ENCODE data around the gene IPCEF1. TPM values are rescaled to one million over a fixed set of nuclear protein-coding genes. Genes with fewer than 3 reads are reported as not detected.

The IPCEF1 gene
- total and polyA plus RNA-seq, 2 experiments from 2014 or later = not detected

- DNase-seq = no peak
- no peaks in the 10 kb centered on the region for H3K36me3 ChIP-seq (ENCODE audit: low read depth)
- H3F3A ChIP-seq (ENCODE audit: insufficient read depth) = no peaks in the 10 kb centered on the region
- H3K27me3 ChIP-seq (replicated peaks; ENCODE audit: insufficient read depth) = no peaks in the 10 kb centered on the region
- no peaks in the 10 kb centered on the region for H4K20me1 ChIP-seq (ENCODE audit: insufficient read depth)
- no peaks in the 10 kb centered on the region for H3K9me2 ChIP-seq (ENCODE audit: insufficient read depth)
- no peak overlapping the region for H3K27ac ChIP-seq
- no peaks in the 10 kb centered on the region for H3K9me3 ChIP-seq (ENCODE audit: low read depth)
- no peak overlapping the region for H3K4me3 ChIP-seq
- H3K4me1 ChIP-seq (ENCODE audit: insufficient read depth) = no peaks in the 10 kb centered on the region
- H2AFZ ChIP-seq = no peak overlapping the region
- in situ Hi-C loops (cut with MboI) = no loop called here
- H3K4me2 ChIP-seq (ENCODE audit: unreplicated experiment) = no peak overlapping the region
- TF ChIP-seq EZH2 (IDR thresholded peaks at IDR 0.05; ENCODE audit: insufficient read depth, poor library complexity, severe bottlenecking) (no peak), EZH2phosphoT487 (IDR thresholded peaks at IDR 0.05; ENCODE audit: insufficient read depth, low read depth) (no peak)
- no peak overlapping the region for H3K9ac ChIP-seq
- H3K79me2 ChIP-seq (ENCODE audit: insufficient read depth) = no peaks in the 10 kb centered on the region
These were observed 31.5 kb downstream of the IPCEF1 start for GRCh38 chr6:154325142-154325541.

GRCh38 chr6:154320181-154320580 is 36.4 kb downstream of the IPCEF1 start:
- WGBS, 2 experiments (ENCODE audit: low coverage in 1 of 2, low lambda C conversion rate in 2 of 2, missing lambda C conversion rate in 2 of 2) = 67 to 72% methylated on average over 3 of the region's 3 CpGs
- no peaks in the 10 kb centered on the region for H3K9me2 ChIP-seq (ENCODE audit: insufficient read depth)
- no peak overlapping the region for H3K4me2 ChIP-seq (ENCODE audit: unreplicated experiment)

DNA sequence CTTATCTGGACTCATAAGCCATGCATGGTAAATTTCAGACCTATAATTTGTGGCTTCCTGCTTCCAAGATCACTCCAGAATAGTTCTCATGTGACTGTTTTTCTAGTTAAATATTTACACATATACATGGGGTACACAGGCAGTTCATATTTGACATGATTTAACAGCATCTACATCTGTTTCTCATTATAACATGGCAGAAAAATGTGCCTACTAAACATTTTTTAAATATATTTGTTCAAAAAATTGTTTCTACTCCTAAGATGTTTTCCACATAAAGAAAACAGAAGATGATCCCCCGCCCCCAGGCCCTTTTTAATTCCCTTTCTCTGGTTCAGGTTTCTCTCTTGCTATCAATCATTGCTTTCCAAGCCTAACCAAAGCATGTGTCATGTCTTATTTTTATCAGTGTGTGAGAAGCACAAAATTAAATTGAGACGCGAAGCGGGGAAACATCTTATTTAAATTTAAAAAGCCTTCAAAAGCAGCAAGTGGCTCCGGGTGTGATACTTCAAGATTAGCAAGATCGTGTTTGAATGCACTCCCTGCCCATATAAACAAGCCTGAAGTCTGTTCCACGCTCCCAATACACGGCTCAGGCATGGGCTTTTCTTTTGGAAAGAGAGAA is 37.3 kb downstream of the IPCEF1 start:
- H2AFZ ChIP-seq = peak overlapping the region; percentile 22
- H3K9me3 ChIP-seq (ENCODE audit: low read depth) = no peaks in the 10 kb centered on the region
- peaks cover 28% of the 10 kb centered on the region for H3K4me1 ChIP-seq (ENCODE audit: insufficient read depth)
- no peaks in the 10 kb centered on the region for H3K36me3 ChIP-seq (ENCODE audit: low read depth)
- H3K4me2 ChIP-seq (ENCODE audit: unreplicated experiment) = peak overlapping the region; percentile 69
- peak overlapping the region; percentile 37 for H3K4me3 ChIP-seq
- WGBS, 2 experiments (ENCODE audit: low coverage in 1 of 2, low lambda C conversion rate in 2 of 2, missing lambda C conversion rate in 2 of 2) = 11 to 12% methylated on average over 8 of the region's 8 CpGs
- in situ Hi-C loops (cut with MboI) = no loop called here
- TF ChIP-seq EZH2phosphoT487 (IDR thresholded peaks at IDR 0.05; ENCODE audit: insufficient read depth, low read depth) (no peak), EZH2 (IDR thresholded peaks at IDR 0.05; ENCODE audit: insufficient read depth, poor library complexity, severe bottlenecking) (no peak)
- H3K9ac ChIP-seq = no peak overlapping the region
- H3K27me3 ChIP-seq (replicated peaks; ENCODE audit: insufficient read depth) = no peaks in the 10 kb centered on the region
- no peaks in the 10 kb centered on the region for H4K20me1 ChIP-seq (ENCODE audit: insufficient read depth)
- no peaks in the 10 kb centered on the region for H3K9me2 ChIP-seq (ENCODE audit: insufficient read depth)
- H3F3A ChIP-seq (ENCODE audit: insufficient read depth) = peaks cover 15% of the 10 kb centered on the region
- DNase-seq = peak; percentile 65
- no peaks in the 10 kb centered on the region for H3K79me2 ChIP-seq (ENCODE audit: insufficient read depth)
- H3K27ac ChIP-seq = no peak overlapping the region

More at GRCh38 chr6:154320181-154320580, 36.4 kb downstream of the IPCEF1 start:
- in situ Hi-C loops (cut with MboI) = no loop called here
- Histone ChIP-seq H4K20me1 (ENCODE audit: insufficient read depth) (no peaks in the 10 kb centered on the region), H3K79me2 (ENCODE audit: insufficient read depth) (no peaks in the 10 kb centered on the region), H3F3A (ENCODE audit: insufficient read depth) (peaks cover 15% of the 10 kb centered on the region), H3K4me3 (no peak overlapping the region), H3K9me3 (ENCODE audit: low read depth) (no peaks in the 10 kb centered on the region), H3K4me1 (ENCODE audit: insufficient read depth) (peaks cover 28% of the 10 kb centered on the region), H3K27ac (no peak overlapping the region), H3K27me3 (replicated peaks; ENCODE audit: insufficient read depth) (no peaks in the 10 kb centered on the region), H3K9ac (no peak overlapping the region), H2AFZ (no peak overlapping the region), H3K36me3 (ENCODE audit: low read depth) (no peaks in the 10 kb centered on the region)
- no peak for TF ChIP-seq EZH2 (IDR thresholded peaks at IDR 0.05; ENCODE audit: insufficient read depth, poor library complexity, severe bottlenecking)
- no peak for TF ChIP-seq EZH2phosphoT487 (IDR thresholded peaks at IDR 0.05; ENCODE audit: insufficient read depth, low read depth)
- no peak for DNase-seq

GRCh38 chr6:154318721-154319120 is 37.9 kb downstream of the IPCEF1 start:
- Histone ChIP-seq H3K9me2 (ENCODE audit: insufficient read depth) (no peaks in the 10 kb centered on the region), H3F3A (ENCODE audit: insufficient read depth) (peaks cover 15% of the 10 kb centered on the region), H3K4me3 (peak overlapping the region; percentile 37; the same call in 1 of the 2 replicates), H3K36me3 (ENCODE audit: low read depth) (no peaks in the 10 kb centered on the region), H3K9me3 (ENCODE audit: low read depth) (no peaks in the 10 kb centered on the region), H3K27me3 (replicated peaks; ENCODE audit: insufficient read depth) (no peaks in the 10 kb centered on the region), H3K9ac (no peak overlapping the region), H3K4me2 (ENCODE audit: unreplicated experiment) (peak overlapping the region; percentile 69), H3K4me1 (ENCODE audit: insufficient read depth) (peaks cover 28% of the 10 kb centered on the region), H3K79me2 (ENCODE audit: insufficient read depth) (no peaks in the 10 kb centered on the region), H2AFZ (no peak overlapping the region; the same call in 1 of the 2 replicates), H3K27ac (no peak overlapping the region), H4K20me1 (ENCODE audit: insufficient read depth) (no peaks in the 10 kb centered on the region)
- WGBS, 2 experiments (ENCODE audit: low coverage in 1 of 2, low lambda C conversion rate in 2 of 2, missing lambda C conversion rate in 2 of 2) = 53 to 60% methylated on average over 1 of the region's 1 CpG
- peak; percentile 51 for DNase-seq
- TF ChIP-seq EZH2 (IDR thresholded peaks at IDR 0.05; ENCODE audit: insufficient read depth, poor library complexity, severe bottlenecking) = no peak
- no peak for TF ChIP-seq EZH2phosphoT487 (IDR thresholded peaks at IDR 0.05; ENCODE audit: insufficient read depth, low read depth)
- in situ Hi-C loops (cut with MboI) = no loop called here

Measured in GM23248 (cell line).